Measurements from ENCODE around the gene FYN. TPM values are rescaled to one million over a fixed set of nuclear protein-coding genes. Genes with fewer than 3 reads are reported as not detected.

The FYN gene
- total and polyA plus RNA-seq, 2 of the 13 experiments (the other 11 are each of a cell fraction or from before 2014, with no cell fraction given): 15.5 to 24.6 TPM

DNA sequence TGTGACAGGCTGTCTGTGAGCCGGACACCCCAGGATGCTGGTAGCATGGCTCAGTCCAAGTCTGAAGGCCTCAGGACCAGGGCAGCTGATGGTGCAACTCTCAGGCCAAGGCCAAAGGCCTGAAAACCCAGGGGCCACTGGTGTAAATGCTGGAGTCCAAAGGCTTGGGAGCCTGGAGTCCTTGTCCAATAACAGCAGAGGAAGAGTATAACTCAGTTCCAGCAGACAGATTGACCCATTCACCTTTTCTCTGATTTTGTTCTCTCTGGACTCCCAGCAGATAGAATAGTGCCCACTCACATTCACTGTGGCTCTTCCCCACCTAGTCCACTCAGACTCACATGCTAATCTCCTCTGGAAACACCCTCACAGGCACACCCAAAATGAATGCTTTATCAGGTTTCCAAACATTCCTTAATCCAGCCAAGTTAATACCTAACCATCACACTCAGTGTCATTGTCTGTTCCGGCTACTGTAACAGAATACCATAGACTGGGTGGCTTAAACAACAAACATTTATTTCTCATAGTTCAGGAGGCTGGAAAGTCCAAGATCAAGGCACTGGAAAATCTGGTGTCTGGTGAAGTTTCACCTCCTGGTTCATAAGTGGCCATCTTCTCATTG is 262.6 kb downstream of the FYN start (continued):
- no peak for TF ChIP-seq ZNF256 (CRISPR knock-in tag; conservative IDR thresholded peaks at IDR 0.05)
- peak; percentile 48; the same call in 1 of the 2 replicates for TF ChIP-seq HOXA5 (CRISPR knock-in tag; IDR thresholded peaks at IDR 0.05)
- no peak for TF ChIP-seq TMF1 (CRISPR knock-in tag; IDR thresholded peaks at IDR 0.05; ENCODE audit: low read depth)
- 0 out of 2 replicates have a peak, but pooled peaks have one; percentile 25 for TF ChIP-seq TSC22D2 (CRISPR knock-in tag; IDR thresholded peaks at IDR 0.05; ENCODE audit: borderline replicate concordance)
- TF ChIP-seq CBX5 (CRISPR knock-in tag; IDR thresholded peaks at IDR 0.05; ENCODE audit: borderline replicate concordance): peak; percentile 77; the same call in 1 of the 2 replicates
- no peak for TF ChIP-seq ZFP82 (CRISPR knock-in tag; IDR thresholded peaks at IDR 0.05; ENCODE audit: borderline replicate concordance)
- no peak for TF ChIP-seq SIN3A (IDR thresholded peaks at IDR 0.05; ENCODE audit: borderline replicate concordance, low read depth, low read length)
- no peak for TF ChIP-seq SRSF1 (optimal IDR thresholded peaks at IDR 0.05; ENCODE audit: low read depth, low read length)
- TF ChIP-seq FOXK1 (CRISPR knock-in tag; IDR thresholded peaks at IDR 0.05; ENCODE audit: borderline replicate concordance, low read depth): peak; percentile 65
- 0 out of 2 replicates have a peak, but pooled peaks have one; percentile 7 for TF ChIP-seq JUN (CRISPR knock-in tag; IDR thresholded peaks at IDR 0.05)
- peak; percentile 54; the same call in 1 of the 2 replicates for TF ChIP-seq BORCS8-MEF2B (CRISPR knock-in tag; IDR thresholded peaks at IDR 0.05)
- peak; percentile 66 for TF ChIP-seq PHF8 (CRISPR knock-in tag; IDR thresholded peaks at IDR 0.05)
- peak; percentile 86 to 89; a peak in 3 of 4 replicates for TF ChIP-seq NR2F1 (CRISPR knock-in tag; IDR thresholded peaks at IDR 0.05)
- TF ChIP-seq, protein P1, sequence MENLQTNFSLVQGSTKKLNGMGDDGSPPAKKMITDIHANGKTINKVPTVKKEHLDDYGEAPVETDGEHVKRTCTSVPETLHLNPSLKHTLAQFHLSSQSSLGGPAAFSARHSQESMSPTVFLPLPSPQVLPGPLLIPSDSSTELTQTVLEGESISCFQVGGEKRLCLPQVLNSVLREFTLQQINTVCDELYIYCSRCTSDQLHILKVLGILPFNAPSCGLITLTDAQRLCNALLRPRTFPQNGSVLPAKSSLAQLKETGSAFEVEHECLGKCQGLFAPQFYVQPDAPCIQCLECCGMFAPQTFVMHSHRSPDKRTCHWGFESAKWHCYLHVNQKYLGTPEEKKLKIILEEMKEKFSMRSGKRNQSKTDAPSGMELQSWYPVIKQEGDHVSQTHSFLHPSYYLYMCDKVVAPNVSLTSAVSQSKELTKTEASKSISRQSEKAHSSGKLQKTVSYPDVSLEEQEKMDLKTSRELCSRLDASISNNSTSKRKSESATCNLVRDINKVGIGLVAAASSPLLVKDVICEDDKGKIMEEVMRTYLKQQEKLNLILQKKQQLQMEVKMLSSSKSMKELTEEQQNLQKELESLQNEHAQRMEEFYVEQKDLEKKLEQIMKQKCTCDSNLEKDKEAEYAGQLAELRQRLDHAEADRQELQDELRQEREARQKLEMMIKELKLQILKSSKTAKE (CRISPR knock-in tag; IDR thresholded peaks at IDR 0.05; ENCODE audit: borderline replicate concordance): peak; percentile 58; the same call in 1 of the 2 replicates
- TF ChIP-seq, protein P2, sequence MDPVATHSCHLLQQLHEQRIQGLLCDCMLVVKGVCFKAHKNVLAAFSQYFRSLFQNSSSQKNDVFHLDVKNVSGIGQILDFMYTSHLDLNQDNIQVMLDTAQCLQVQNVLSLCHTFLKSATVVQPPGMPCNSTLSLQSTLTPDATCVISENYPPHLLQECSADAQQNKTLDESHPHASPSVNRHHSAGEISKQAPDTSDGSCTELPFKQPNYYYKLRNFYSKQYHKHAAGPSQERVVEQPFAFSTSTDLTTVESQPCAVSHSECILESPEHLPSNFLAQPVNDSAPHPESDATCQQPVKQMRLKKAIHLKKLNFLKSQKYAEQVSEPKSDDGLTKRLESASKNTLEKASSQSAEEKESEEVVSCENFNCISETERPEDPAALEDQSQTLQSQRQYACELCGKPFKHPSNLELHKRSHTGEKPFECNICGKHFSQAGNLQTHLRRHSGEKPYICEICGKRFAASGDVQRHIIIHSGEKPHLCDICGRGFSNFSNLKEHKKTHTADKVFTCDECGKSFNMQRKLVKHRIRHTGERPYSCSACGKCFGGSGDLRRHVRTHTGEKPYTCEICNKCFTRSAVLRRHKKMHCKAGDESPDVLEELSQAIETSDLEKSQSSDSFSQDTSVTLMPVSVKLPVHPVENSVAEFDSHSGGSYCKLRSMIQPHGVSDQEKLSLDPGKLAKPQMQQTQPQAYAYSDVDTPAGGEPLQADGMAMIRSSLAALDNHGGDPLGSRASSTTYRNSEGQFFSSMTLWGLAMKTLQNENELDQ (CRISPR knock-in tag; IDR thresholded peaks at IDR 0.05; ENCODE audit: borderline replicate concordance): peak; percentile 75; the same call in 1 of the 2 replicates
- no peak for TF ChIP-seq KAT2B (IDR thresholded peaks at IDR 0.05; ENCODE audit: borderline replicate concordance, low read depth, low read length)
- peak; percentile 92 for TF ChIP-seq SPEN (CRISPR knock-in tag; IDR thresholded peaks at IDR 0.05; ENCODE audit: low read depth)
- no peak for TF ChIP-seq CHCHD3 (CRISPR knock-in tag; IDR thresholded peaks at IDR 0.05)
- TF ChIP-seq, protein P3, sequence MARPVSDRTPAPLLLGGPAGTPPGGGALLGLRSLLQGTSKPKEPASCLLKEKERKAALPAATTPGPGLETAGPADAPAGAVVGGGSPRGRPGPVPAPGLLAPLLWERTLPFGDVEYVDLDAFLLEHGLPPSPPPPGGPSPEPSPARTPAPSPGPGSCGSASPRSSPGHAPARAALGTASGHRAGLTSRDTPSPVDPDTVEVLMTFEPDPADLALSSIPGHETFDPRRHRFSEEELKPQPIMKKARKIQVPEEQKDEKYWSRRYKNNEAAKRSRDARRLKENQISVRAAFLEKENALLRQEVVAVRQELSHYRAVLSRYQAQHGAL (CRISPR knock-in tag; IDR thresholded peaks at IDR 0.05; ENCODE audit: not compliant biosample characterization): no peak
- TF ChIP-seq MZF1 (CRISPR knock-in tag; IDR thresholded peaks at IDR 0.05; ENCODE audit: borderline replicate concordance): no peak
- TF ChIP-seq ZNF605 (CRISPR knock-in tag; IDR thresholded peaks at IDR 0.05): peak; percentile 85
- peak; percentile 83 for TF ChIP-seq SMAD3 (CRISPR knock-in tag; IDR thresholded peaks at IDR 0.05)
- TF ChIP-seq HDAC2 (CRISPR knock-in tag; IDR thresholded peaks at IDR 0.05): peak; percentile 93
- TF ChIP-seq GATAD2A (CRISPR knock-in tag; IDR thresholded peaks at IDR 0.05): peak; percentile 90
- 0 out of 2 replicates have a peak, but pooled peaks have one; percentile 21 for TF ChIP-seq SALL2 (CRISPR knock-in tag; IDR thresholded peaks at IDR 0.05)
- no peak for TF ChIP-seq ZNF33A (CRISPR knock-in tag; IDR thresholded peaks at IDR 0.05; ENCODE audit: borderline replicate concordance)

All from HepG2 (cell line).